OCI-LY3 (cell line): ENCODE results near the gene PPP2R5A.
"Not testable (repeated sequence)": the region's sequence is repeated elsewhere in the genome, so short reads cannot be mapped to it uniquely, and the experiment has no call there.

Source experiments
- H2AFZ ChIP-seq: fragments of 200-600, 300-600 bp; shearing (Covaris generic); 2 replicates; pipeline ENCODE4 v1.6.0; 2014; ENCODE audit warnings: antibody characterized with exemption, low read depth, low read length
- H3K27ac ChIP-seq: fragments of 200-600, 300-600 bp; sonication (generic); 2 replicates; pipeline ENCODE4 v1.5.1; 2014; ENCODE audit warnings: mild to moderate bottlenecking, low read length, moderate library complexity, mixed read lengths
- H3K27me3 ChIP-seq: fragments of 200-600, 300-600 bp; sonication (generic); 2 replicates; pipeline ENCODE4 v1.6.1; 2014; ENCODE audit warnings: low read depth, low read length, mixed read lengths
- H3K36me3 ChIP-seq: fragments of 200-600, 300-600 bp; sonication (generic); replicated peaks from 2 replicates; pipeline ENCODE3; 2014; ENCODE audit warnings: low read depth, low read length, mixed read lengths
- H3K4me1 ChIP-seq: fragments of 300-600, 200-600 bp; sonication (generic); 2 replicates; pipeline ENCODE4 v1.6.1; 2014; ENCODE audit warnings: low read length, mixed read lengths
- H3K4me2 ChIP-seq: fragments of 200-600, 300-600 bp; sonication (generic); 2 replicates; pipeline ENCODE4 v1.6.1; 2014; ENCODE audit warnings: low read length, mixed read lengths
- H3K4me3 ChIP-seq: fragments of 300-600, 200-600 bp; sonication (generic); 2 replicates; pipeline ENCODE4 v1.5.1; 2014; ENCODE audit warnings: antibody characterized with exemption, mild to moderate bottlenecking, low read length, moderate library complexity
- H3K79me2 ChIP-seq: fragments of 300-600, 200-600 bp; shearing (Covaris generic); 2 replicates; pipeline ENCODE4 v1.6.1; 2014; ENCODE audit warnings: mild to moderate bottlenecking, low read length, mixed read lengths
- H3K9ac ChIP-seq: fragments of 300-600, 200-600 bp; shearing (Covaris generic); 2 replicates; pipeline ENCODE4 v1.6.0; 2014; ENCODE audit warnings: mild to moderate bottlenecking, low read length, moderate library complexity
- H3K9me3 ChIP-seq: fragments of 200-600, 300-600 bp; shearing (Covaris generic); 2 replicates; pipeline ENCODE4 v1.6.1; 2014; ENCODE audit warnings: low read length, mixed read lengths; ENCODE audit not compliant: insufficient read depth
- H4K20me1 ChIP-seq: fragments of 200-600, 300-600 bp; sonication (generic); 2 replicates; pipeline ENCODE4 v1.6.1; 2016; ENCODE audit warnings: low read length, mixed read lengths; ENCODE audit not compliant: insufficient read depth
- CTCF ChIP-seq: fragments of 200-600, 300-600 bp; sonication (generic); IDR thresholded peaks from 2 replicates; pipeline ENCODE4 v1.5.1; 2014; ENCODE audit warnings: antibody characterized with exemption, low read length, low read depth
- EZH2phosphoT487 ChIP-seq: fragments of 200-600 bp; shearing (Covaris generic); IDR thresholded peaks from 2 replicates; pipeline ENCODE4 v1.6.1; 2018; ENCODE audit warnings: antibody characterized with exemption, mixed run types, low read depth

Gene PPP2R5A

GRCh38 chr1:212315184-212315583 is 30.0 kb downstream of the PPP2R5A start:
- Histone ChIP-seq H4K20me1 (peaks cover 6% of the 10 kb centered on the region; the same call in 1 of the 2 replicates), H3K4me2 (no peak overlapping the region), H3K9ac (no peak overlapping the region), H3K27ac (no peak overlapping the region), H3K4me1 (peaks cover 10% of the 10 kb centered on the region), H3K79me2 (peaks cover 29% of the 10 kb centered on the region), H3K4me3 (no peak overlapping the region), H3K36me3 (no peaks in the 10 kb centered on the region), H3K27me3 (no peaks in the 10 kb centered on the region), H3K9me3 (no peaks in the 10 kb centered on the region), H2AFZ (no peak overlapping the region)
- no peak for TF ChIP-seq EZH2phosphoT487
- no peak for TF ChIP-seq CTCF

- Histone ChIP-seq H3K27me3 (no peaks in the 10 kb centered on the region), H3K79me2 (peaks cover 21% of the 10 kb centered on the region), H3K27ac (no peak overlapping the region), H4K20me1 (peaks cover under 1% of the 10 kb centered on the region; the same call in 1 of the 2 replicates), H2AFZ (no peak overlapping the region), H3K36me3 (no peaks in the 10 kb centered on the region), H3K4me1 (0 out of 2 replicates have a peak, but pooled peaks cover 5% of the 10 kb centered on the region), H3K4me3 (no peak overlapping the region), H3K9ac (no peak overlapping the region), H3K9me3 (no peaks in the 10 kb centered on the region), H3K4me2 (no peak overlapping the region)
- TF ChIP-seq EZH2phosphoT487: no peak
- TF ChIP-seq CTCF: peak; percentile 51
Measured at GRCh38 chr1:212315907-212316306, 30.7 kb downstream of the PPP2R5A start.

GRCh38 chr1:212317916-212318315 is 32.7 kb downstream of the PPP2R5A start:
- H3K9me3 ChIP-seq: no peaks in the 10 kb centered on the region
- no peak overlapping the region for H3K9ac ChIP-seq
- H4K20me1 ChIP-seq: no peaks in the 10 kb centered on the region; the same call in 1 of the 2 replicates
- no peaks in the 10 kb centered on the region for H3K27me3 ChIP-seq
- no peak overlapping the region for H3K4me2 ChIP-seq
- H3K79me2 ChIP-seq: peaks cover 21% of the 10 kb centered on the region
- H3K4me3 ChIP-seq: no peak overlapping the region
- no peak overlapping the region for H3K27ac ChIP-seq
- no peak overlapping the region for H2AFZ ChIP-seq
- 0 out of 2 replicates have a peak, but pooled peaks cover 5% of the 10 kb centered on the region for H3K4me1 ChIP-seq
- H3K36me3 ChIP-seq: no peaks in the 10 kb centered on the region
- TF ChIP-seq CTCF (no peak), EZH2phosphoT487 (no peak)

- H3K9me3 ChIP-seq, H3K27me3 ChIP-seq, H3K4me2 ChIP-seq, H4K20me1 ChIP-seq, H3K9ac ChIP-seq, H3K27ac ChIP-seq, H2AFZ ChIP-seq, H3K36me3 ChIP-seq, H3K4me3 ChIP-seq, H3K4me1 ChIP-seq: not testable (repeated sequence)
- H3K79me2 ChIP-seq: peaks cover 20% of the 10 kb centered on the region
Measured at GRCh38 chr1:212321031-212321430, 35.8 kb downstream of the PPP2R5A start.
